GM12891 (cell line): ENCODE measurements around the gene KCNK5. TPM values are rescaled to one million over a fixed set of nuclear protein-coding genes. Genes with fewer than 3 reads are reported as not detected.

ENCODE experiments used
- DNase-seq: peaks from one replicate; pipeline ENCODE4 v3.0.0; 2011; ENCODE audit warnings: low spot score; ENCODE audit not compliant: insufficient read length
- FAIRE-seq: peaks from 2 replicates; lab custom pipeline; 2011; peaks lifted over from hg19 to GRCh38; lab: Jason Lieb, UNC
- PAX5 ChIP-seq: IDR thresholded peaks from 2 replicates; pipeline ENCODE4 v1.6.1; 2011; ENCODE audit warnings: low read length, moderate library complexity, mild to moderate bottlenecking; ENCODE audit not compliant: insufficient read depth, severe bottlenecking
- POLR2A ChIP-seq: IDR thresholded peaks from 2 replicates; pipeline ENCODE4 v1.6.1; 2011; ENCODE audit warnings: low read depth, low read length, control low read depth
- POLR2AphosphoS5 ChIP-seq: IDR thresholded peaks from 2 replicates; pipeline ENCODE4 v1.6.1; 2011; ENCODE audit warnings: low read depth, low read length, control low read depth
- POU2F2 ChIP-seq: IDR thresholded peaks from 2 replicates; pipeline ENCODE4 v1.6.1; 2011; ENCODE audit warnings: low read depth, mild to moderate bottlenecking, control low read depth, low read length, moderate library complexity
- SPI1 ChIP-seq: IDR thresholded peaks from 2 replicates; pipeline ENCODE4 v1.6.1; 2011; ENCODE audit warnings: low read depth, low read length, control low read depth
- TAF1 ChIP-seq: IDR thresholded peaks from 2 replicates; pipeline ENCODE4 v1.6.1; 2011; ENCODE audit warnings: low read depth, low read length, control low read depth
- polyA plus RNA-seq: library from polyadenylated mRNA; unstranded; fragments of >200 nt; gene quantifications from one replicate; pipeline ENCODE4 v1.2.1, GENCODE V29; 2012; ENCODE audit warnings: low read depth, missing spikeins, inconsistent platforms; ENCODE audit not compliant: missing spikeins

KCNK5 gene
- polyA plus RNA-seq = 4.7 TPM

- DNase-seq (peak; percentile 95), FAIRE-seq (peak; percentile 82)
- no peak for TF ChIP-seq SPI1
- 0 out of 2 replicates have a peak, but pooled peaks have one; percentile 44 for TF ChIP-seq POLR2AphosphoS5
- peak; percentile 50; the same call in 1 of the 2 replicates for TF ChIP-seq TAF1
- peak; percentile 65 for TF ChIP-seq POLR2A
Observed at GRCh38 chr6:39228992-39229767, at the start of gene KCNK5. TSS of gene KCNK5 (minus strand) at chr6:39229475. CDS start at chr6:39229111, 364 bp downstream.

- TF ChIP-seq PAX5 (no peak), POLR2AphosphoS5 (no peak), SPI1 (no peak), POLR2A (no peak), TAF1 (no peak), POU2F2 (no peak)
- DNase-seq (no peak), FAIRE-seq (no peak)
Observed at GRCh38 chr6:39276379-39276995, 47.2 kb upstream of the KCNK5 start.

GRCh38 chr6:39274903-39275302 lies 45.6 kb upstream of the KCNK5 start:
- DNase-seq = no peak
- TF ChIP-seq POLR2AphosphoS5 (no peak), TAF1 (no peak), SPI1 (no peak), PAX5 (no peak), POU2F2 (no peak), POLR2A (no peak)
- FAIRE-seq = no peak

- FAIRE-seq (no peak), DNase-seq (no peak)
- TF ChIP-seq TAF1 (no peak), POLR2A (no peak), PAX5 (no peak), POU2F2 (no peak), POLR2AphosphoS5 (no peak), SPI1 (no peak)
Observed at GRCh38 chr6:39274471-39274870, 45.2 kb upstream of the KCNK5 start.

GRCh38 chr6:39273406-39273821 lies 44.1 kb upstream of the KCNK5 start:
- TF ChIP-seq PAX5 (no peak), POLR2AphosphoS5 (no peak), TAF1 (no peak), POU2F2 (no peak)
- FAIRE-seq (no peak), DNase-seq (no peak)

GRCh38 chr6:39269961-39270360 lies 40.7 kb upstream of the KCNK5 start:
- DNase-seq (no peak), FAIRE-seq (no peak)
- TF ChIP-seq POU2F2 (no peak), POLR2A (no peak)

- TF ChIP-seq POU2F2 = no peak
- no peak for TF ChIP-seq PAX5
- no peak for TF ChIP-seq SPI1
- TF ChIP-seq POLR2AphosphoS5 = no peak
- no peak for TF ChIP-seq TAF1
- TF ChIP-seq POLR2A = no peak
- FAIRE-seq = no peak
- no peak for DNase-seq
Observed at GRCh38 chr6:39268721-39269120, 39.4 kb upstream of the KCNK5 start.

- FAIRE-seq = no peak
- no peak for TF ChIP-seq POLR2A
- no peak for DNase-seq
Observed at GRCh38 chr6:39268171-39268570, 38.9 kb upstream of the KCNK5 start.

GRCh38 chr6:39266782-39267355 lies 37.6 kb upstream of the KCNK5 start:
- no peak for TF ChIP-seq POU2F2
- TF ChIP-seq TAF1 = no peak
- no peak for TF ChIP-seq POLR2A
- no peak for TF ChIP-seq POLR2AphosphoS5
- no peak for TF ChIP-seq PAX5
- TF ChIP-seq SPI1 = no peak
- FAIRE-seq = no peak
- no peak for DNase-seq

GRCh38 chr6:39266375-39266774 lies 37.1 kb upstream of the KCNK5 start:
- no peak for TF ChIP-seq PAX5
- no peak for TF ChIP-seq TAF1
- no peak for TF ChIP-seq POU2F2
- no peak for TF ChIP-seq POLR2A
- no peak for TF ChIP-seq SPI1
- no peak for TF ChIP-seq POLR2AphosphoS5
- FAIRE-seq (no peak), DNase-seq (no peak)
